PC-3 (cell line): ENCODE data around the gene DOCK10. TPM values are rescaled to one million over a fixed set of nuclear protein-coding genes. Genes with fewer than 3 reads are reported as not detected.

Experiments used
- ATAC-seq: fragments of 200-7000 bp; cut with Tn5 transposase; 2 replicates; pipeline ENCODE4 v1.9.1; 2020; ENCODE audit warnings: mild to moderate bottlenecking, moderate library complexity
- BruUV-seq: library from RNA; stranded (reverse); fragments of 400-500 nt; replicated peaks from 2 replicates; lab custom pipeline; 2021; lab: Mats Ljungman, UMichigan
- CTCF ChIA-PET: fragments of 300-600 bp; sonication (Branson Sonifier 250); formaldehyde crosslinking; loops from one replicate; lab custom pipeline; 2022; ENCODE audit warnings: antibody characterized with exemption; lab: Charles Lee
- POLR2A ChIA-PET: fragments of 300-600 bp; sonication (Branson Sonifier 250); formaldehyde crosslinking; loops from one replicate; lab custom pipeline; 2022; ENCODE audit warnings: antibody characterized with exemption; ENCODE audit not compliant: unreplicated experiment; lab: Charles Lee
- DNase-seq: peaks from one replicate; pipeline ENCODE4 v3.0.0-alpha.2; 2015
- H2AFZ ChIP-seq: fragments of 300-600 bp; sonication (generic); 2 replicates; pipeline ENCODE4 v1.6.0; 2016; ENCODE audit warnings: antibody characterized with exemption, low read length
- H3F3A ChIP-seq: fragments of 300-600 bp; sonication (generic); one replicate; pipeline ENCODE4 v1.6.0; 2017; ENCODE audit warnings: antibody characterized with exemption, low read length, control low read depth, mild to moderate bottlenecking; ENCODE audit not compliant: unreplicated experiment
- H3K27ac ChIP-seq: fragments of 300-600 bp; sonication (generic); 2 replicates; pipeline ENCODE4 v1.5.1; 2016; ENCODE audit warnings: mild to moderate bottlenecking, low read length
- H3K27me3 ChIP-seq: fragments of 300-600 bp; sonication (generic); 2 replicates; pipeline ENCODE4 v1.6.1; 2016; ENCODE audit warnings: low read length, mixed read lengths
- H3K36me3 ChIP-seq: fragments of 300-600 bp; sonication (generic); 2 replicates; pipeline ENCODE4 v1.6.1; 2016; ENCODE audit warnings: low read depth, mixed run types, low read length, mixed read lengths
- H3K4me1 ChIP-seq: fragments of 300-600 bp; sonication (generic); 2 replicates; pipeline ENCODE4 v1.5.1; 2016; ENCODE audit warnings: low read length; ENCODE audit not compliant: insufficient read depth
- H3K4me2 ChIP-seq: fragments of 300-600 bp; sonication (generic); 2 replicates; pipeline ENCODE4 v1.6.0; 2016; ENCODE audit warnings: low read length
- H3K4me3 ChIP-seq: fragments of 300-600 bp; sonication (generic); 2 replicates; pipeline ENCODE4 v1.5.1; 2016; ENCODE audit warnings: mild to moderate bottlenecking, low read length, mixed read lengths
- H3K79me2 ChIP-seq: fragments of 300-600 bp; sonication (generic); 2 replicates; pipeline ENCODE4 v1.6.1; 2017; ENCODE audit warnings: low read length, mixed read lengths
- H3K9ac ChIP-seq: fragments of 300-600 bp; sonication (generic); 2 replicates; pipeline ENCODE4 v1.6.0; 2016; ENCODE audit warnings: mild to moderate bottlenecking, low read length
- H3K9me2 ChIP-seq: fragments of 300-600 bp; sonication (generic); replicated peaks from 2 replicates; pipeline ENCODE4 v1.6.1; 2016; ENCODE audit warnings: mixed run types, low read length, mixed read lengths
- H3K9me3 ChIP-seq: fragments of 300-600 bp; sonication (generic); 2 replicates; pipeline ENCODE4 v1.6.1; 2016; ENCODE audit warnings: low read length, mixed read lengths
- H4K20me1 ChIP-seq: fragments of 300-600 bp; sonication (generic); 2 replicates; pipeline ENCODE4 v1.6.1; 2016; ENCODE audit warnings: low read length, mixed read lengths
- EZH2 ChIP-seq: fragments of 300-600 bp; sonication (generic); IDR thresholded peaks from one replicate; pipeline ENCODE4 v1.6.1; 2017; ENCODE audit warnings: antibody characterized with exemption, mild to moderate bottlenecking, low read length; ENCODE audit not compliant: unreplicated experiment
- EZH2phosphoT487 ChIP-seq: fragments of 300-600 bp; sonication (generic); IDR thresholded peaks from 2 replicates; pipeline ENCODE4 v1.6.1; 2018; ENCODE audit warnings: mild to moderate bottlenecking, antibody characterized with exemption, low read length, borderline replicate concordance
- intact Hi-C: fragments of 100-400 bp; cut with micrococcal nuclease; formaldehyde crosslinking; loops from 2 replicates; pipeline ENCODE4 v1.9.0; 2023
- total RNA-seq: library from RNA; depleted of rRNA; stranded (reverse); fragments of >200 nt; gene quantifications from 2 replicates; pipeline ENCODE4 v1.2.3, GENCODE V29; 2014
- TF ChIP-seq, protein P1 (sequence below): fragments of 300-600 bp; sonication (generic); conservative IDR thresholded peaks from 2 replicates; pipeline ENCODE4 v1.5.1; 2017; ENCODE audit warnings: antibody characterized with exemption, low read depth, mild to moderate bottlenecking, low read length

The DOCK10 gene
- total RNA-seq, 1 experiment from 2014 or later: 23.1 TPM

DNA sequence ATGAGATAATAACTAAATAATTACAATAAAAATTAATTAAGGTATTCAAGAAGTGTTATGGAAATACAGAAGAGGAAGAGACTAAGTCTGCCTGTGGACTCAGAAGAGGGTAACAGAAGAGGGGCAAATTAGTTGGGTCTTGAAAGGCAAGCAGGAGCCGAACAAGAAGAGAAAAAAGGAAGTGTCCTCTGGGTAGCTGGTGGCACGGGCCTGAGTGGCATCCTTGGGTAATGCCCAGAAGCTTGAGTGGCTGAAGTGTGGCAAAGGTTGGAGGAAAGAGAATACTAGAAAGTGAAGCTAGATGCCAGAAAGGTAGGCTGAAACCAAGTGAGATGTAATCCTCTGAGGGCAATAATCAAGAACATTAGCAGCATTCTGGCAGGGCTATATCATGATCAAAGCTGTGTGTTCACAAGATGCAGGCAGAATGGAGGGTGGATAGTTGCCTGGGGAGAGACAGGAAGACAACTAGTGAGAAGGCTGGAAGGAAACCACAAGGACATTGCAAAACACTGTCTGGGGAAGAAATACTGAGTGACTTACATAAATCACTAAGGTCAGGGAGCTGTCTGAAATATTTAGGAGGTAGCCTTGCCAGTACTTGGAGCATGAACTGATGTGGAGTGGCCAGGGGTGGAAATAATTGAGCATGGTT is 16.2 kb downstream of the DOCK10 start:
- Histone ChIP-seq H4K20me1 (no peaks in the 10 kb centered on the region), H3K27me3 (no peaks in the 10 kb centered on the region), H3K9me2 (no peaks in the 10 kb centered on the region), H3K36me3 (no peaks in the 10 kb centered on the region), H3K9ac (no peak overlapping the region), H3K79me2 (peaks cover 37% of the 10 kb centered on the region), H2AFZ (no peak overlapping the region), H3K27ac (no peak overlapping the region), H3K4me3 (no peak overlapping the region), H3K4me1 (peaks cover 24% of the 10 kb centered on the region), H3K4me2 (no peak overlapping the region), H3F3A (no peaks in the 10 kb centered on the region), H3K9me3 (no peaks in the 10 kb centered on the region)
- BruUV-seq: no TSS peak
- DNase-seq (peak; percentile 55), ATAC-seq (peak; percentile 42; the same call in 1 of the 2 replicates)
- intact Hi-C loops: no loop called here
- TF ChIP-seq EZH2phosphoT487 (no peak), EZH2 (no peak)
- TF ChIP-seq, protein P1, sequence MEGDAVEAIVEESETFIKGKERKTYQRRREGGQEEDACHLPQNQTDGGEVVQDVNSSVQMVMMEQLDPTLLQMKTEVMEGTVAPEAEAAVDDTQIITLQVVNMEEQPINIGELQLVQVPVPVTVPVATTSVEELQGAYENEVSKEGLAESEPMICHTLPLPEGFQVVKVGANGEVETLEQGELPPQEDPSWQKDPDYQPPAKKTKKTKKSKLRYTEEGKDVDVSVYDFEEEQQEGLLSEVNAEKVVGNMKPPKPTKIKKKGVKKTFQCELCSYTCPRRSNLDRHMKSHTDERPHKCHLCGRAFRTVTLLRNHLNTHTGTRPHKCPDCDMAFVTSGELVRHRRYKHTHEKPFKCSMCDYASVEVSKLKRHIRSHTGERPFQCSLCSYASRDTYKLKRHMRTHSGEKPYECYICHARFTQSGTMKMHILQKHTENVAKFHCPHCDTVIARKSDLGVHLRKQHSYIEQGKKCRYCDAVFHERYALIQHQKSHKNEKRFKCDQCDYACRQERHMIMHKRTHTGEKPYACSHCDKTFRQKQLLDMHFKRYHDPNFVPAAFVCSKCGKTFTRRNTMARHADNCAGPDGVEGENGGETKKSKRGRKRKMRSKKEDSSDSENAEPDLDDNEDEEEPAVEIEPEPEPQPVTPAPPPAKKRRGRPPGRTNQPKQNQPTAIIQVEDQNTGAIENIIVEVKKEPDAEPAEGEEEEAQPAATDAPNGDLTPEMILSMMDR: no peak
- ChIA-PET CTCF (no interaction called here), POLR2A (interaction anchor here (0.5 kb wide), 1 partner anchor 639 kb away, joined by 7 read pairs; no protein-coding TSS in a partner anchor)

DNA sequence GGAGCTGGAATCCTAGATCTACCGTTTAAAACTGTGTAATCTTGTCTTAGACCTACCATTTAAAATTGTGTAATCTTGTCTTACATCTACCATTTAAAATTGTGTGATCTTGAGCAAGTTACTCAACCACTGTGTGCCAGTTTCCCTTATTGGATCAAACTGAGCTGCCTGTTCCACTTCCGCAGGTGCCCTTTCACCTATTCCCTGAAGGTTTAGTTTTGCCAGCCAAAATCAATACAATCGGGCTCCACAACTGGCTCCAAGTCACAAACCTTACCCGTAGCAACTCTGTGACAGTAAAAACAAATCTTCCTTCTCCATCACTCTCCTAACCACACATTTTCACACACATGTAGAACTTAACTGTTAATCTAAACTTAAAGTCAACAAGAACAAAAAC is 20.1 kb downstream of the DOCK10 start:
- BruUV-seq: no TSS peak
- intact Hi-C loops: no loop called here
- no peaks in the 10 kb centered on the region for H3K27me3 ChIP-seq
- TF ChIP-seq, protein P1: no peak
- TF ChIP-seq EZH2phosphoT487 (no peak), EZH2 (no peak)
- DNase-seq (peak; percentile 73), ATAC-seq (peak; percentile 37)
- H3K4me1 ChIP-seq: peaks cover 24% of the 10 kb centered on the region
- no peak overlapping the region for H3K9ac ChIP-seq
- H3K79me2 ChIP-seq: peaks cover 39% of the 10 kb centered on the region
- no peaks in the 10 kb centered on the region for H3K9me3 ChIP-seq
- no peaks in the 10 kb centered on the region for H4K20me1 ChIP-seq
- POLR2A ChIA-PET: no interaction called here
- H2AFZ ChIP-seq: no peak overlapping the region
- peak overlapping the region; percentile 36 for H3K4me2 ChIP-seq
- H3F3A ChIP-seq: no peaks in the 10 kb centered on the region
- no peaks in the 10 kb centered on the region for H3K9me2 ChIP-seq
- H3K27ac ChIP-seq: no peak overlapping the region
- no peak overlapping the region for H3K4me3 ChIP-seq
- CTCF ChIA-PET: interaction anchor here (0.6 kb wide), 1 partner anchor 1235 kb away, joined by 5 read pairs; no protein-coding TSS in a partner anchor
- no peaks in the 10 kb centered on the region for H3K36me3 ChIP-seq

DNA sequence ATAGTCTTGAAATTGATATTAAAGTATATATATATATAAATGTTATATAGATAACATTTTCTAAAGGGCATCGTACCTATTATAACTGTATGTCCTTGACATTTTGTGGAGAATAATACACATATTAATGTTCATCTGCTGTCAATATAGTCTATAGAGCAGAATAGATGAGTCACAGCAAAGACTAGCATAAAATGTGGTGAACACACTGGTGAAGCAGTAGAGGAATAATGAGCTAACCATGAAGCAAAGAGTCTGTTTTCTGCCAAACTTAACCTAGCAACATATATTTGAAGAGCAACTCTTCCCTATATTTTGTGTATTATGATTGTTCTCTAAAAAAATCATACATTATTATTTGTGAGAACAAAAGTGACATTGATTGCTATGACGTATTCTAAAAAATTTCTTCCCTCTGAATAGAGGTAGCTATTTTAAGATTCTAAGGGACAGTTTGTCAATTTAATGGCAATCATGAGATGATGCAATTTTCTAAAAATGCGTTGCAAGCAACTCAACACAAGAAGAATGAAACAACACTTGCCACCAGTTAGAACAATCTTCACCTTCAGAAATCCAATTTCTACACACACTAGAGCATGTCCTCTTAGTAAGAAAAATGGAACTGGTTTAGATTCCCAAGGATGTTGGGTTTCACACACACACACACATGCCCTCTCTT is 22.0 kb downstream of the DOCK10 start:
- Histone ChIP-seq H3K9me2 (no peaks in the 10 kb centered on the region), H3K4me3 (no peak overlapping the region), H3K36me3 (no peaks in the 10 kb centered on the region), H3K9me3 (no peaks in the 10 kb centered on the region), H4K20me1 (no peaks in the 10 kb centered on the region), H3K4me2 (no peak overlapping the region), H3K27ac (no peak overlapping the region), H3K9ac (no peak overlapping the region), H3K27me3 (no peaks in the 10 kb centered on the region), H3F3A (no peaks in the 10 kb centered on the region), H2AFZ (no peak overlapping the region), H3K4me1 (peaks cover 14% of the 10 kb centered on the region), H3K79me2 (peaks cover 38% of the 10 kb centered on the region)
- no peak for DNase-seq
- ATAC-seq: no peak; the same call in 1 of the 2 replicates
- ChIA-PET POLR2A (no interaction called here), CTCF (no interaction called here)
- TF ChIP-seq, protein P1: no peak
- TF ChIP-seq EZH2phosphoT487: no peak
- no peak for TF ChIP-seq EZH2
- no TSS peak for BruUV-seq
- intact Hi-C loops: no loop called here
